ENCODE measurements around the gene DOK1. TPM values are rescaled to one million over a fixed set of nuclear protein-coding genes. Genes with fewer than 3 reads are reported as not detected.

DOK1 gene
- total and polyA plus RNA-seq, 2 donors: 6.0 to 18.7 TPM

GRCh38 chr2:74548285-74548899 is 6.1 kb upstream of the DOK1 start:
- DNase-seq (ENCODE audit: extremely low spot score): no peak
- WGBS: 10% methylated on average over 26 of the region's 26 CpGs
- no peaks in the 10 kb centered on the region for H3K36me3 ChIP-seq (ENCODE audit: insufficient read depth)
- H3K4me1 ChIP-seq (ENCODE audit: insufficient read depth): no peaks in the 10 kb centered on the region
- peak overlapping the region; percentile 41 for H3K4me3 ChIP-seq (ENCODE audit: low read depth, low read length)
- H3K27ac ChIP-seq (ENCODE audit: low read depth): no peak overlapping the region

- H3K4me3 ChIP-seq (ENCODE audit: low read depth, low read length): peak overlapping the region; percentile 41
- H3K4me1 ChIP-seq (ENCODE audit: insufficient read depth): no peaks in the 10 kb centered on the region
- no peaks in the 10 kb centered on the region for H3K36me3 ChIP-seq (ENCODE audit: insufficient read depth)
- no peak overlapping the region for H3K27ac ChIP-seq (ENCODE audit: low read depth)
- WGBS: 9% methylated on average over 85 of the region's 85 CpGs
- no peak for DNase-seq (ENCODE audit: extremely low spot score)
Observed at GRCh38 chr2:74548900-74549826, 5.4 kb upstream of the DOK1 start.

- H3K27ac ChIP-seq (ENCODE audit: low read depth): no peak overlapping the region
- no peaks in the 10 kb centered on the region for H3K4me1 ChIP-seq (ENCODE audit: insufficient read depth)
- H3K4me3 ChIP-seq (ENCODE audit: low read depth, low read length): no peak overlapping the region
- H3K36me3 ChIP-seq (ENCODE audit: insufficient read depth): no peaks in the 10 kb centered on the region
- DNase-seq (ENCODE audit: extremely low spot score): no peak
- 91% methylated on average over 7 of the region's 7 CpGs for WGBS
Observed at GRCh38 chr2:74550231-74550630, 4.3 kb upstream of the DOK1 start.

GRCh38 chr2:74551530-74551929 is 3.0 kb upstream of the DOK1 start:
- DNase-seq (ENCODE audit: extremely low spot score): no peak
- Histone ChIP-seq H3K4me1 (ENCODE audit: insufficient read depth) (no peaks in the 10 kb centered on the region), H3K4me3 (ENCODE audit: low read depth, low read length) (no peak overlapping the region), H3K27ac (ENCODE audit: low read depth) (no peak overlapping the region), H3K36me3 (ENCODE audit: insufficient read depth) (no peaks in the 10 kb centered on the region)

- Histone ChIP-seq H3K27ac (ENCODE audit: low read depth) (no peak overlapping the region), H3K4me3 (ENCODE audit: low read depth, low read length) (no peak overlapping the region), H3K4me1 (ENCODE audit: insufficient read depth) (no peaks in the 10 kb centered on the region), H3K36me3 (ENCODE audit: insufficient read depth) (no peaks in the 10 kb centered on the region)
- no peak for DNase-seq (ENCODE audit: extremely low spot score)
- WGBS: 77% methylated on average over 21 of the region's 21 CpGs
Observed at GRCh38 chr2:74551942-74552913, 2.3 kb upstream of the DOK1 start.

GRCh38 chr2:74552914-74553811 is 1.4 kb upstream of the DOK1 start:
- DNase-seq (ENCODE audit: extremely low spot score): no peak
- Histone ChIP-seq H3K4me1 (ENCODE audit: insufficient read depth) (no peaks in the 10 kb centered on the region), H3K36me3 (ENCODE audit: insufficient read depth) (no peaks in the 10 kb centered on the region), H3K4me3 (ENCODE audit: low read depth, low read length) (peak overlapping the region; percentile 64), H3K27ac (ENCODE audit: low read depth) (no peak overlapping the region)
- 30% methylated on average over 27 of the region's 27 CpGs for WGBS

- Histone ChIP-seq H3K4me3 (ENCODE audit: low read depth, low read length) (peak overlapping the region; percentile 64), H3K4me1 (ENCODE audit: insufficient read depth) (no peaks in the 10 kb centered on the region), H3K36me3 (ENCODE audit: insufficient read depth) (no peaks in the 10 kb centered on the region), H3K27ac (ENCODE audit: low read depth) (no peak overlapping the region)
- DNase-seq (ENCODE audit: extremely low spot score): no peak
- WGBS: 5% methylated on average over 58 of the region's 58 CpGs
Observed at GRCh38 chr2:74554820-74555531, 456 bp downstream of the DOK1 start.

- Histone ChIP-seq H3K4me1 (ENCODE audit: insufficient read depth) (no peaks in the 10 kb centered on the region), H3K27ac (ENCODE audit: low read depth) (no peak overlapping the region), H3K36me3 (ENCODE audit: insufficient read depth) (no peaks in the 10 kb centered on the region), H3K4me3 (ENCODE audit: low read depth, low read length) (peak overlapping the region; percentile 64)
- no peak for DNase-seq (ENCODE audit: extremely low spot score)
- WGBS: 73% methylated on average over 17 of the region's 17 CpGs
Observed at GRCh38 chr2:74555610-74556103, 1.1 kb downstream of the DOK1 start.

GRCh38 chr2:74556159-74556558 is 1.6 kb downstream of the DOK1 start:
- 78% methylated on average over 14 of the region's 14 CpGs for WGBS
- no peak overlapping the region for H3K4me3 ChIP-seq (ENCODE audit: low read depth, low read length)
- H3K4me1 ChIP-seq (ENCODE audit: insufficient read depth): no peaks in the 10 kb centered on the region

GRCh38 chr2:74556831-74557370 is 2.4 kb downstream of the DOK1 start:
- 90% methylated on average over 6 of the region's 6 CpGs for WGBS
- DNase-seq (ENCODE audit: extremely low spot score): no peak
- Histone ChIP-seq H3K27ac (ENCODE audit: low read depth) (no peak overlapping the region), H3K4me1 (ENCODE audit: insufficient read depth) (no peaks in the 10 kb centered on the region), H3K36me3 (ENCODE audit: insufficient read depth) (no peaks in the 10 kb centered on the region), H3K4me3 (ENCODE audit: low read depth, low read length) (no peak overlapping the region)

More at GRCh38 chr2:74556159-74556558, 1.6 kb downstream of the DOK1 start:
- Histone ChIP-seq H3K36me3 (ENCODE audit: insufficient read depth) (no peaks in the 10 kb centered on the region), H3K27ac (ENCODE audit: low read depth) (no peak overlapping the region)
- DNase-seq (ENCODE audit: extremely low spot score): no peak

GRCh38 chr2:74558284-74559230 is 4.0 kb downstream of the DOK1 start:
- Histone ChIP-seq H3K4me1 (ENCODE audit: insufficient read depth) (no peaks in the 10 kb centered on the region), H3K4me3 (ENCODE audit: low read depth, low read length) (no peak overlapping the region), H3K27ac (ENCODE audit: low read depth) (no peak overlapping the region), H3K36me3 (ENCODE audit: insufficient read depth) (no peaks in the 10 kb centered on the region)
- DNase-seq (ENCODE audit: extremely low spot score): no peak
- WGBS: 67% methylated on average over 7 of the region's 7 CpGs
